ENCODE results near the gene APLF. TPM values are rescaled to one million over a fixed set of nuclear protein-coding genes. Genes with fewer than 3 reads are reported as not detected.
"Not testable (repeated sequence)": the region's sequence is repeated elsewhere in the genome, so short reads cannot be mapped to it uniquely, and the experiment has no call there.

Gene APLF
- total RNA-seq, 1 experiment from 2014 or later = 3.0 TPM

- DNase-seq (ENCODE audit: low read depth) = peak; percentile 71
Measured at GRCh38 chr2:68441179-68441993, 26.0 kb upstream of the APLF start.

- no peak for DNase-seq (ENCODE audit: low read depth)
Measured at GRCh38 chr2:68441994-68442322, 25.4 kb upstream of the APLF start.

GRCh38 chr2:68446425-68446824 is 21.0 kb upstream of the APLF start:
- DNase-seq (ENCODE audit: low read depth) = not testable (repeated sequence)

- DNase-seq (ENCODE audit: low read depth) = no peak
Measured at GRCh38 chr2:68447118-68447517, 20.3 kb upstream of the APLF start.

- DNase-seq (ENCODE audit: low read depth) = no peak
Measured at GRCh38 chr2:68448671-68449653, 18.4 kb upstream of the APLF start.

- no peak for DNase-seq (ENCODE audit: low read depth)
Measured at GRCh38 chr2:68452158-68452900, 15.1 kb upstream of the APLF start.

- DNase-seq (ENCODE audit: low read depth) = no peak
Measured at GRCh38 chr2:68453761-68454360, 13.5 kb upstream of the APLF start.

- no peak for DNase-seq (ENCODE audit: low read depth)
Measured at GRCh38 chr2:68454719-68455118, 12.7 kb upstream of the APLF start.

- DNase-seq (ENCODE audit: low read depth) = no peak
Measured at GRCh38 chr2:68456198-68456597, 11.2 kb upstream of the APLF start.

- DNase-seq (ENCODE audit: low read depth) = peak; percentile 32
Measured at GRCh38 chr2:68458981-68459380, 8.4 kb upstream of the APLF start.

- DNase-seq (ENCODE audit: low read depth) = peak; percentile 41
Measured at GRCh38 chr2:68463287-68463877, 4.0 kb upstream of the APLF start.

GRCh38 chr2:68464651-68465050 is 2.7 kb upstream of the APLF start:
- DNase-seq (ENCODE audit: low read depth) = no peak

- peak; percentile 77 for DNase-seq (ENCODE audit: low read depth)
Measured at GRCh38 chr2:68465081-68465916, 2.1 kb upstream of the APLF start.

GRCh38 chr2:68466361-68466777 is 1.0 kb upstream of the APLF start:
- DNase-seq (ENCODE audit: low read depth) = peak; percentile 57

GRCh38 chr2:68466778-68467076 is 658 bp upstream of the APLF start:
- no peak for DNase-seq (ENCODE audit: low read depth)

GRCh38 chr2:68468801-68469200 is 1.4 kb downstream of the APLF start:
- DNase-seq (ENCODE audit: low read depth) = no peak

GRCh38 chr2:68469935-68470334 is 2.5 kb downstream of the APLF start:
- DNase-seq (ENCODE audit: low read depth) = no peak

GRCh38 chr2:68471385-68471784 is 4.0 kb downstream of the APLF start:
- no peak for DNase-seq (ENCODE audit: low read depth)

- no peak for DNase-seq (ENCODE audit: low read depth)
Measured at GRCh38 chr2:68472796-68473414, 5.5 kb downstream of the APLF start.

GRCh38 chr2:68475110-68475509 is 7.7 kb downstream of the APLF start:
- no peak for DNase-seq (ENCODE audit: low read depth)

Data from Daoy (cell line).